HepG2 (cell line): Measurements from ENCODE around the gene GALNTL6.

Source experiments
- CTCF ChIP-seq: sonication (generic); formaldehyde crosslinking; IDR thresholded peaks from 2 replicates; pipeline ENCODE4 v1.5.0; 2020; ENCODE audit warnings: mild to moderate bottlenecking, missing genetic modification reagents, moderate library complexity
- MZF1 ChIP-seq: sonication (generic); formaldehyde crosslinking; IDR thresholded peaks from 2 replicates; pipeline ENCODE4 v1.8.1; 2023; ENCODE audit warnings: mild to moderate bottlenecking, missing genetic modification reagents, borderline replicate concordance
- SALL2 ChIP-seq: sonication (generic); formaldehyde crosslinking; IDR thresholded peaks from 2 replicates; pipeline ENCODE4 v1.8.1; 2023; ENCODE audit warnings: mild to moderate bottlenecking, missing genetic modification reagents, inconsistent platforms
- ZHX1 ChIP-seq: sonication (generic); formaldehyde crosslinking; IDR thresholded peaks from 2 replicates; pipeline ENCODE4 v1.8.1; 2022; ENCODE audit warnings: low read depth, mild to moderate bottlenecking, missing genetic modification reagents

GRCh38 chr4:172599554-172599953 is 786.4 kb downstream of the GALNTL6 start:
- TF ChIP-seq ZHX1 (CRISPR knock-in tag) = no peak
- no peak for TF ChIP-seq MZF1 (CRISPR knock-in tag)
- TF ChIP-seq SALL2 (CRISPR knock-in tag) = no peak
- no peak for TF ChIP-seq CTCF (CRISPR knock-in tag)
